Measurements from ENCODE around the gene MAST4. TPM values are rescaled to one million over a fixed set of nuclear protein-coding genes. Genes with fewer than 3 reads are reported as not detected.

MAST4 gene
- total RNA-seq, 1 donor from 2014 or later, result 22.3 TPM

- H3K36me3 Mint-ChIP-seq (ENCODE audit: low read depth, unreplicated experiment), result peaks cover 2% of the 10 kb centered on the region
- FAIRE-seq, result no peak
Observed at GRCh38 chr5:67193439-67193807, 597.2 kb downstream of the MAST4 start.

GRCh38 chr5:67194166-67194565 lies 598.0 kb downstream of the MAST4 start:
- no peak overlapping the region for H3K4me3 Mint-ChIP-seq (ENCODE audit: unreplicated experiment)
- no peak for TF ChIP-seq CTCF (IDR thresholded peaks at IDR 0.05; ENCODE audit: insufficient read depth, low read depth, low read length)
- H3K27me3 Mint-ChIP-seq (ENCODE audit: low read depth, unreplicated experiment), result peaks cover 3% of the 10 kb centered on the region
- no peak overlapping the region for H3K9ac ChIP-seq (ENCODE audit: low read length)
- H3K36me3 ChIP-seq (ENCODE audit: insufficient read depth, low read length), result no peaks in the 10 kb centered on the region
- FAIRE-seq (no peak), DNase-seq (ENCODE audit: low read depth) (no peak)
- peaks cover 2% of the 10 kb centered on the region for H3K36me3 Mint-ChIP-seq (ENCODE audit: low read depth, unreplicated experiment)
- H3K4me1 ChIP-seq (ENCODE audit: insufficient read depth, low read length), result peaks cover 3% of the 10 kb centered on the region
- H3K9me3 ChIP-seq (ENCODE audit: insufficient read depth, low read depth, low read length), result no peaks in the 10 kb centered on the region
- no peak overlapping the region for H3K4me2 ChIP-seq (ENCODE audit: low read length)
- no peaks in the 10 kb centered on the region for H4K20me1 ChIP-seq (ENCODE audit: insufficient read depth, low read length)
- no peaks in the 10 kb centered on the region for H3K27me3 ChIP-seq (ENCODE audit: insufficient read depth, low read length)
- H3K27ac ChIP-seq (ENCODE audit: low read depth, low read length), result no peak overlapping the region
- H3K9me3 Mint-ChIP-seq (ENCODE audit: unreplicated experiment), result peaks cover 6% of the 10 kb centered on the region
- H3K79me2 ChIP-seq (ENCODE audit: insufficient read depth, low read length), result no peaks in the 10 kb centered on the region
- no peak overlapping the region for H2AFZ ChIP-seq (ENCODE audit: low read depth, low read length)
- H3K4me1 Mint-ChIP-seq (ENCODE audit: low read depth, unreplicated experiment), result peaks cover 2% of the 10 kb centered on the region
- no peak overlapping the region for H3K27ac Mint-ChIP-seq (ENCODE audit: unreplicated experiment)
- no peak overlapping the region for H3K4me3 ChIP-seq (ENCODE audit: insufficient read depth, low read depth, low read length)

More at GRCh38 chr5:67193439-67193807, 597.2 kb downstream of the MAST4 start:
- Histone ChIP-seq H3K36me3 (ENCODE audit: insufficient read depth, low read length) (no peaks in the 10 kb centered on the region), H3K79me2 (ENCODE audit: insufficient read depth, low read length) (no peaks in the 10 kb centered on the region), H3K9ac (ENCODE audit: low read length) (no peak overlapping the region), H3K4me3 (ENCODE audit: insufficient read depth, low read depth, low read length) (no peak overlapping the region), H2AFZ (ENCODE audit: low read depth, low read length) (no peak overlapping the region), H4K20me1 (ENCODE audit: insufficient read depth, low read length) (no peaks in the 10 kb centered on the region), H3K27ac (ENCODE audit: low read depth, low read length) (no peak overlapping the region), H3K9me3 (ENCODE audit: insufficient read depth, low read depth, low read length) (no peaks in the 10 kb centered on the region), H3K4me2 (ENCODE audit: low read length) (no peak overlapping the region), H3K27me3 (ENCODE audit: insufficient read depth, low read length) (no peaks in the 10 kb centered on the region), H3K4me1 (ENCODE audit: insufficient read depth, low read length) (peaks cover 3% of the 10 kb centered on the region)
- H3K27me3 Mint-ChIP-seq (ENCODE audit: low read depth, unreplicated experiment), result peaks cover 3% of the 10 kb centered on the region
- DNase-seq (ENCODE audit: low read depth), result no peak
- H3K9me3 Mint-ChIP-seq (ENCODE audit: unreplicated experiment), result peaks cover 6% of the 10 kb centered on the region
- H3K27ac Mint-ChIP-seq (ENCODE audit: unreplicated experiment), result no peak overlapping the region
- H3K4me3 Mint-ChIP-seq (ENCODE audit: unreplicated experiment), result no peak overlapping the region
- H3K4me1 Mint-ChIP-seq (ENCODE audit: low read depth, unreplicated experiment), result peaks cover 2% of the 10 kb centered on the region
- TF ChIP-seq CTCF (IDR thresholded peaks at IDR 0.05; ENCODE audit: insufficient read depth, low read depth, low read length) (no peak), EZH2 (IDR thresholded peaks at IDR 0.05; ENCODE audit: insufficient read depth, low read length) (no peak)

GRCh38 chr5:67195406-67196275 lies 599.4 kb downstream of the MAST4 start:
- Mint-ChIP-seq H3K4me1 (ENCODE audit: low read depth, unreplicated experiment) (peaks cover 2% of the 10 kb centered on the region), H3K4me3 (ENCODE audit: unreplicated experiment) (no peak overlapping the region), H3K36me3 (ENCODE audit: low read depth, unreplicated experiment) (peaks cover 2% of the 10 kb centered on the region), H3K27ac (ENCODE audit: unreplicated experiment) (no peak overlapping the region), H3K9me3 (ENCODE audit: unreplicated experiment) (peaks cover 6% of the 10 kb centered on the region), H3K27me3 (ENCODE audit: low read depth, unreplicated experiment) (peaks cover 3% of the 10 kb centered on the region)
- TF ChIP-seq EZH2 (IDR thresholded peaks at IDR 0.05; ENCODE audit: insufficient read depth, low read length) (no peak), CTCF (IDR thresholded peaks at IDR 0.05; ENCODE audit: insufficient read depth, low read depth, low read length) (no peak)
- no peak overlapping the region for H3K4me2 ChIP-seq (ENCODE audit: low read length)
- DNase-seq (ENCODE audit: low read depth), result no peak
- no peaks in the 10 kb centered on the region for H3K9me3 ChIP-seq (ENCODE audit: insufficient read depth, low read depth, low read length)
- no peak overlapping the region for H3K27ac ChIP-seq (ENCODE audit: low read depth, low read length)
- H3K27me3 ChIP-seq (ENCODE audit: insufficient read depth, low read length), result no peaks in the 10 kb centered on the region
- H3K79me2 ChIP-seq (ENCODE audit: insufficient read depth, low read length), result no peaks in the 10 kb centered on the region
- no peak for FAIRE-seq
- no peak overlapping the region for H2AFZ ChIP-seq (ENCODE audit: low read depth, low read length)
- H4K20me1 ChIP-seq (ENCODE audit: insufficient read depth, low read length), result no peaks in the 10 kb centered on the region
- H3K36me3 ChIP-seq (ENCODE audit: insufficient read depth, low read length), result no peaks in the 10 kb centered on the region
- no peak overlapping the region for H3K4me3 ChIP-seq (ENCODE audit: insufficient read depth, low read depth, low read length)
- peaks cover 3% of the 10 kb centered on the region for H3K4me1 ChIP-seq (ENCODE audit: insufficient read depth, low read length)
- no peak overlapping the region for H3K9ac ChIP-seq (ENCODE audit: low read length)
